K562 (cell line): ENCODE results near the gene SLIT2. TPM values are rescaled to one million over a fixed set of nuclear protein-coding genes. Genes with fewer than 3 reads are reported as not detected.

ENCODE experiments used
- ATAC-seq: fragments of 200-7000 bp; cut with Tn5 transposase; 3 replicates; pipeline ENCODE4 v1.9.1; 2020; ENCODE audit warnings: moderate library complexity
- BruUV-seq: library from RNA; stranded (reverse); fragments of 400-500 nt; replicated peaks from 2 replicates; lab custom pipeline; 2021; lab: Mats Ljungman, UMichigan
- CTCF ChIA-PET: fragments of 300-600 bp; formaldehyde crosslinking; extraction: SDS; loops from one replicate; lab custom pipeline; 2021; ENCODE audit warnings: low intra/inter-chr PET ratio; lab: Yijun Ruan, JAX
- POLR2A ChIA-PET: fragments of 300-600, 350-650 bp; sonication (Branson Sonifier 250); formaldehyde crosslinking; extraction: SDS; loops from one replicate; lab custom pipeline; 2021; ENCODE audit warnings: antibody characterized with exemption, inconsistent platforms; lab: Yijun Ruan, JAX
- DNase-seq, 4 experiments: peaks; one replicate each; pipeline versions ENCODE4 v3.0.0 to v3.0.0-alpha.2; 2011 to 2018; ENCODE audit warnings: low spot score in 3 of 4, mixed read lengths in 3 of 4; ENCODE audit errors: extremely low read depth in 1 of 4
- FAIRE-seq: peaks from 2 replicates; lab custom pipeline; 2011; peaks lifted over from hg19 to GRCh38; lab: Jason Lieb, UNC
- H2AFZ ChIP-seq: 2 replicates; pipeline ENCODE4 v1.6.0; 2011; ENCODE audit warnings: low read depth, low read length, control low read depth, inconsistent platforms
- H3K27ac ChIP-seq: fragments of 200-600 bp; 3 replicates; pipeline ENCODE4 v1.8.0; 2011; ENCODE audit warnings: low read depth, mild to moderate bottlenecking, control low read depth, inconsistent platforms, low read length, moderate library complexity, mixed read lengths; ENCODE audit errors: extremely low read depth
- H3K27me3 ChIP-seq, 2 experiments: fragments of 300-600 bp in 1 of 2; 2 replicates in 1 of 2; 3 replicates in 1 of 2; pipeline versions ENCODE4 v1.6.0 to v1.8.0; 2011; ENCODE audit warnings: inconsistent platforms in 2 of 2, low read length in 2 of 2, mild to moderate bottlenecking in 1 of 2, mixed read lengths in 1 of 2, moderate library complexity in 1 of 2; ENCODE audit not compliant: control insufficient read depth in 2 of 2, insufficient read depth in 2 of 2
- H3K36me3 ChIP-seq: fragments of 300-600 bp; 3 replicates; pipeline ENCODE4 v1.8.0; 2011; ENCODE audit warnings: mild to moderate bottlenecking, low read length, inconsistent platforms; ENCODE audit not compliant: control insufficient read depth, insufficient read depth
- H3K4me1 ChIP-seq, 2 experiments: fragments of 200-600 bp in 1 of 2; replicated peaks in 1 of 2; 2 replicates in 1 of 2; 3 replicates in 1 of 2; pipeline versions ENCODE4 v1.5.1 to v1.8.0; 2011; ENCODE audit warnings: inconsistent platforms in 2 of 2, low read length in 2 of 2, mild to moderate bottlenecking in 1 of 2, mixed read lengths in 1 of 2, moderate library complexity in 1 of 2; ENCODE audit not compliant: control insufficient read depth in 2 of 2, insufficient read depth in 2 of 2
- H3K4me2 ChIP-seq: 2 replicates; pipeline ENCODE4 v1.6.1; 2011; ENCODE audit warnings: low read length, control low read depth, inconsistent platforms, mixed read lengths; ENCODE audit not compliant: insufficient read depth
- H3K4me3 ChIP-seq: fragments of 200-600 bp; sonication (generic), shearing (Covaris generic); 2 replicates; pipeline ENCODE4 v1.5.1; 2016; ENCODE audit warnings: control low read depth, inconsistent platforms
- H3K79me2 ChIP-seq: fragments of 200-600 bp; 3 replicates; pipeline ENCODE4 v1.8.0; 2011; ENCODE audit warnings: low read length, inconsistent platforms; ENCODE audit not compliant: control insufficient read depth, insufficient read depth
- H3K9ac ChIP-seq, 2 experiments: 2 replicates each; pipeline versions ENCODE4 v1.6.0 to v1.6.1; 2011; ENCODE audit warnings: low read depth in 2 of 2, low read length in 2 of 2, control low read depth in 1 of 2, inconsistent platforms in 1 of 2, mild to moderate bottlenecking in 1 of 2, mixed read lengths in 1 of 2; ENCODE audit not compliant: insufficient read depth in 1 of 2
- H3K9me1 ChIP-seq: one replicate; pipeline ENCODE4 v1.6.0; 2011; ENCODE audit warnings: inconsistent platforms, mild to moderate bottlenecking, low read length, moderate library complexity; ENCODE audit not compliant: control insufficient read depth, insufficient read depth
- H3K9me3 ChIP-seq: replicated peaks from 2 replicates; pipeline ENCODE4 v1.5.1; 2011; ENCODE audit warnings: low read depth, low read length, inconsistent platforms; ENCODE audit not compliant: control insufficient read depth, insufficient read depth
- H4K20me1 ChIP-seq: replicated peaks from 2 replicates; pipeline ENCODE4 v1.6.1; 2011; ENCODE audit warnings: low read length, inconsistent platforms, mixed read lengths; ENCODE audit not compliant: control insufficient read depth, insufficient read depth
- ARID1B ChIP-seq: fragments of 450-650 bp; IDR thresholded peaks from 2 replicates; pipeline ENCODE4 v1.6.1; 2016; ENCODE audit warnings: antibody characterized with exemption, mild to moderate bottlenecking, inconsistent platforms
- BACH1 ChIP-seq: fragments of 200-800 bp; sonication (Bioruptor generic); IDR thresholded peaks from 2 replicates; pipeline ENCODE4 v1.6.1; 2016; ENCODE audit warnings: missing genetic modification characterization, missing compliant biosample characterization
- BDP1 ChIP-seq: IDR thresholded peaks from 3 replicates; pipeline ENCODE4 v1.6.1; 2011; ENCODE audit not compliant: insufficient read length, insufficient read depth
- CLOCK ChIP-seq: fragments of 250-450 bp; sonication (Bioruptor Pico); IDR thresholded peaks from 2 replicates; pipeline ENCODE4 v1.4.0; 2020; ENCODE audit warnings: mild to moderate bottlenecking, moderate library complexity, borderline replicate concordance
- CSDE1 ChIP-seq, 2 experiments: fragments of 450-650 bp; IDR thresholded peaks; 2 replicates each; pipeline ENCODE4 v1.6.1; 2016; ENCODE audit warnings: mild to moderate bottlenecking in 1 of 2
- FIP1L1 ChIP-seq: fragments of 200-400 bp; formaldehyde crosslinking; IDR thresholded peaks from 2 replicates; pipeline ENCODE4 v1.6.1; 2018; ENCODE audit warnings: mild to moderate bottlenecking, low read depth, low read length; ENCODE audit not compliant: poor library complexity, severe bottlenecking
- PHTF2 ChIP-seq: fragments of 250-450 bp; sonication (Bioruptor Pico); IDR thresholded peaks from 2 replicates; pipeline ENCODE4 v1.5.0; 2021; ENCODE audit warnings: mild to moderate bottlenecking
- POLR2AphosphoS2 ChIP-seq: IDR thresholded peaks from 2 replicates; pipeline ENCODE4 v1.6.1; 2012; ENCODE audit warnings: low read length, improper control_type of control experiment
- SAFB2 ChIP-seq: fragments of 200-400 bp; formaldehyde crosslinking; IDR thresholded peaks from 2 replicates; pipeline ENCODE4 v1.6.1; 2018; ENCODE audit warnings: borderline replicate concordance, low read length, low read depth, moderate library complexity; ENCODE audit not compliant: severe bottlenecking
- ZFP1 ChIP-seq: fragments of 450-650 bp; formaldehyde crosslinking; IDR thresholded peaks from 2 replicates; pipeline ENCODE4 v1.4.0; 2020; ENCODE audit warnings: mild to moderate bottlenecking, mixed read lengths
- ZNF639 ChIP-seq, 2 experiments: fragments of 200-800 bp in 1 of 2; sonication (Bioruptor generic) in 1 of 2; sonication (generic) in 1 of 2; formaldehyde crosslinking in 1 of 2; IDR thresholded peaks in 1 of 2; conservative IDR thresholded peaks in 1 of 2; 2 replicates each; pipeline versions ENCODE4 v1.5.0 to v1.6.1; 2016 to 2020; ENCODE audit warnings: missing compliant biosample characterization in 1 of 2, missing genetic modification characterization in 1 of 2, missing genetic modification reagents in 1 of 2
- WGBS: fragments of 100-300 bp; shearing (Covaris generic); methylation state at CpG from one replicate; pipeline ENCODE4 v1.1.6; 2016; ENCODE audit warnings: low coverage, mixed read lengths; ENCODE audit not compliant: insufficient coverage; ENCODE audit errors: missing lambda C conversion rate; 5-methylcytosine and 5-hydroxymethylcytosine counted together
- in situ Hi-C: fragments of 300-500 bp; cut with MboI; formaldehyde crosslinking; loops from 4 replicates; pipeline ENCODE4 v1.15.0; 2018; ENCODE audit warnings: inconsistent platforms, mixed read lengths
- intact Hi-C: fragments of 100-400 bp; cut with micrococcal nuclease; formaldehyde crosslinking; loops from 2 replicates; pipeline ENCODE4 v1.14.2; 2022
- polyA plus RNA-seq, 8 experiments: library from polyadenylated mRNA; depleted of rRNA in 4 of 8; stranded (reverse) in 5 of 8; unstranded in 3 of 8; fragments of >200 nt; fragmentation: Nextera tagmentation in 2 of 8; fragmentation: Illumina TruSeq in 1 of 8; extraction: Ambion mirVana in 2 of 8; extraction: Trizol in 1 of 8; gene quantifications; 2 replicates each; pipeline versions ENCODE4 v1.2.1 to v1.2.3, GENCODE V29; 2011 to 2014; ENCODE audit warnings: inconsistent platforms in 1 of 8, missing spikeins in 1 of 8
- total RNA-seq, 7 experiments: library from RNA; depleted of rRNA in 6 of 7; stranded (reverse); fragments of >200 nt in 6 of 7; fragmentation: Illumina TruSeq in 2 of 7; extraction: Trizol in 2 of 7; gene quantifications; 2 replicates each; pipeline versions ENCODE4 v1.2.1 to v1.2.3, GENCODE V29; 2011 to 2021; ENCODE audit warnings: low replicate concordance in 1 of 7

Gene SLIT2
- total and polyA plus RNA-seq, 9 of the 15 experiments (the other 6 are each of a cell fraction or from before 2014, with no cell fraction given): 1.8 to 8.1 (median 4.1) TPM

DNA sequence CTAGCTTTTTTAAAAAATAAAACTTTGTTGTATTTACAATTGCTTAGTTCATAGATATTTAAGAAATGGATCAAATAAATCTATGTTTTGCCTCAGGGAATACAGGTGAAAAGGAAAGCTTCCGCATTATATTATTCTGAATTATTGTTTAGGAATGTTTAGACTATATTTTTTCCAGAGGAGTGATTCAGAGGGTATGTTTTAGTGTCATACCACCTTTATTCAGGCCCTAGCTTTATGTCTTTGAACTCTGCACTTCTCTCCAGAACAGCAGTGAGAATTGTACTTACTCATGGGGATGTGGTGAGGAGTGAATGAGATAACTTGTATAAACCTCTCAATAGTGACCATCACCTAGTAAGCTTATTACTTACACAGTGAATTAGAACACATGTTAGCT, 14.0 kb downstream of the SLIT2 start:
- WGBS: 0% methylated on average over 1 of the region's 1 CpG
- POLR2A ChIA-PET: interaction anchor here (0.6 kb wide), 1 partner anchor 582 kb away, joined by 3 read pairs; no protein-coding TSS in a partner anchor

DNA sequence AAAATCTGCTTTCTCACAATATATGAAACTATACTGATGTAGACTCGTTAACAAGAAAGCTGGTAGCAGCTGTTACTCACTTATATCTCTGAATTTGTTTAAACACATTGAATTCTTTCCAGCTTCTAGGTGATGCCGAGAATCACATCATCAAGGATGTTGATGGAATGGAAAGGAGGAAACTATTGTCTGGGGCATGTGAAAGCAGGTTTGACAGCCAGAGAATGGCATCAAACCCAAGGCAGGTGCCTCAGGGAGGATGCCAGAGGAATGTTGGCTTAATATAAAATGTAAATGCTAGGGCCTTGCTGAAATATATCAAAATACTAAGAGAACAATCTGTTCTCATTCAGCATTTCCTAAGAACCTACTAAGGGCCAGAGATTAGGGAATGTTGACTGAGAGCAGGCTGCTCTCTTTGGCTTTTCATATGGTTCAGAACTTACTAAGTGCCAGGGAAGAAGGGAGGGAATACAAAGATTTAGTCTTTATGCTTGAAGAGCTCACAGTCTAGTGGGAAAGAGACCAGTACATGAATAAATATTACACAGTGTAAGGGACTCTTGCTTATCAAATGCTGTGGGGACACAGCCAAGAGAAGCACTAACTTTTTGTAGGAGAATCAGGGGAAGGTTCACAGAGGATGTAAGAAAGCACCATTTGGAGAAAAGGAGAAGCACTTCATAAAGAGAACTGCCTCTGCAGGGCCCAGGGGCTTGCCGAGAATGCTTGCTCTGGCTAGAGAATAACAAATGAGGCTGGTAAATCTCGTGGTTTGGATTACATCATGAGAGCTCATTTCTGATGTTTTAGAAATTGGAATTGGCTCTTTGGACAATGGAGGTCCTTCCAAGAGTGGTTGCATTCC, 14.7 kb downstream of the SLIT2 start:
- Histone ChIP-seq H2AFZ (no peak overlapping the region), H4K20me1 (no peaks in the 10 kb centered on the region), H3K4me1 (no peaks in the 10 kb centered on the region), H3K9ac (no peak overlapping the region), H3K9me1 (no peaks in the 10 kb centered on the region), H3K27me3 (no peaks in the 10 kb centered on the region), H3K27ac (no peak overlapping the region), H3K4me2 (no peak overlapping the region), H3K36me3 (no peaks in the 10 kb centered on the region), H3K9me3 (no peaks in the 10 kb centered on the region), H3K4me3 (no peak overlapping the region), H3K79me2 (no peaks in the 10 kb centered on the region)
- in situ Hi-C loops: no loop called here
- intact Hi-C loops: no loop called here
- BruUV-seq: no TSS peak
- DNase-seq (no peak), FAIRE-seq (no peak), ATAC-seq (no peak)
- POLR2A ChIA-PET: no interaction called here
- 0% methylated on average over 4 of the region's 4 CpGs for WGBS
- CTCF ChIA-PET: no interaction called here
- TF ChIP-seq CLOCK (no peak), ZNF639 (CRISPR knock-in tag; conservative IDR thresholded peaks at IDR 0.05 in 1 of 2, IDR thresholded peaks at IDR 0.05 in 1 of 2) (no peak), ARID1B (no peak), POLR2AphosphoS2 (no peak), BACH1 (no peak), BDP1 (no peak), SAFB2 (no peak), CSDE1 (IDR thresholded peaks at IDR 0.05) (no peak), FIP1L1 (no peak), PHTF2 (CRISPR knock-in tag) (no peak)

More for the DNA sequence above, 14.0 kb downstream of the SLIT2 start:
- Histone ChIP-seq H4K20me1 (no peaks in the 10 kb centered on the region), H3K9ac (no peak overlapping the region), H3K4me2 (no peak overlapping the region)
- no peak for DNase-seq
- no TSS peak for BruUV-seq
- TF ChIP-seq ZFP1 (CRISPR knock-in tag): no peak
- TF ChIP-seq, all 486 proteins: peak for 0
- Histone ChIP-seq H3K27me3 (no peaks in the 10 kb centered on the region), H3K79me2 (no peaks in the 10 kb centered on the region), H3K27ac (no peak overlapping the region), H3K9me1 (no peaks in the 10 kb centered on the region), H3K9me3 (no peaks in the 10 kb centered on the region), H2AFZ (no peak overlapping the region), H3K36me3 (no peaks in the 10 kb centered on the region), H3K4me1 (no peaks in the 10 kb centered on the region), H3K4me3 (no peak overlapping the region)
- FAIRE-seq: no peak
- intact Hi-C loops (no loop called here), in situ Hi-C loops (no loop called here)
- CTCF ChIA-PET: no interaction called here
- ATAC-seq: no peak
